Epithelial cell of esophagus (primary cell): ENCODE data around the gene HAS3.
"Not testable (repeated sequence)": the region's sequence is repeated elsewhere in the genome, so short reads cannot be mapped to it uniquely, and the experiment has no call there.

Source experiments
- DNase-seq: peaks from one replicate; pipeline ENCODE4 v3.0.0; 2010; ENCODE audit warnings: low read depth
- H3K4me3 ChIP-seq: 2 replicates; pipeline ENCODE4 v1.5.1; 2011; ENCODE audit warnings: mild to moderate bottlenecking, low read length, control low read depth
- CTCF ChIP-seq: IDR thresholded peaks from 2 replicates; pipeline ENCODE4 v1.5.1; 2011; ENCODE audit warnings: low read depth, mild to moderate bottlenecking, low read length, control low read depth, inconsistent platforms; ENCODE audit not compliant: insufficient read depth; ENCODE audit errors: missing control alignments

HAS3 gene

GRCh38 chr16:69131839-69132423, 26.5 kb downstream of the HAS3 start:
- peak overlapping the region; percentile 86 for H3K4me3 ChIP-seq
- peak; percentile 75 for DNase-seq
- no peak for TF ChIP-seq CTCF

GRCh38 chr16:69132424-69133252, 27.2 kb downstream of the HAS3 start, which contains the start of the genes CHTF8 and UTP4:
Gene CHTF8 (minus strand): TSS chr16:69132588. CDS start chr16:69121458, 11,130 bp downstream.
Gene UTP4 (plus strand): TSS chr16:69132649. CDS start chr16:69133460, 811 bp downstream.
- peak within 1 kb of the TSS; percentile 86 for H3K4me3 ChIP-seq
- peak; percentile 88 for DNase-seq
- TF ChIP-seq CTCF: no peak

GRCh38 chr16:69133373-69133954, 28.0 kb downstream of the HAS3 start:
- peak overlapping the region; percentile 86 for H3K4me3 ChIP-seq
- no peak for DNase-seq
- TF ChIP-seq CTCF: no peak

- DNase-seq: no peak
- no peak overlapping the region for H3K4me3 ChIP-seq
- no peak for TF ChIP-seq CTCF
These were observed 33.2 kb downstream of the HAS3 start for GRCh38 chr16:69138608-69139007.

GRCh38 chr16:69139464-69139863, 34.0 kb downstream of the HAS3 start:
- not testable (repeated sequence) for H3K4me3 ChIP-seq, DNase-seq

- no peak overlapping the region for H3K4me3 ChIP-seq
- no peak for DNase-seq
- no peak for TF ChIP-seq CTCF
These were observed 35.6 kb downstream of the HAS3 start for GRCh38 chr16:69141014-69141413.

- DNase-seq: no peak
- no peak for TF ChIP-seq CTCF
- H3K4me3 ChIP-seq: no peak overlapping the region
These were observed 36.5 kb downstream of the HAS3 start for GRCh38 chr16:69141936-69142335.
